Measurements from ENCODE around the gene SLC30A5. TPM values are rescaled to one million over a fixed set of nuclear protein-coding genes. Genes with fewer than 3 reads are reported as not detected.

The SLC30A5 gene
- total and polyA plus RNA-seq, 2 donors (not counting 3 experiments of a cell fraction or from before 2014, with no cell fraction given): 33.0 to 37.0 TPM

- TF ChIP-seq MAX (IDR thresholded peaks at IDR 0.05; ENCODE audit: insufficient read depth, insufficient read length): no peak
- TF ChIP-seq FOS (IDR thresholded peaks at IDR 0.05; ENCODE audit: borderline replicate concordance, insufficient read depth, low read length): no peak
- TF ChIP-seq MYC (IDR thresholded peaks at IDR 0.05; ENCODE audit: low read depth, low read length): no peak
- no peak for TF ChIP-seq JUN (IDR thresholded peaks at IDR 0.05; ENCODE audit: borderline replicate concordance, insufficient read depth, insufficient read length, low read depth)
- no peak for TF ChIP-seq POLR2AphosphoS5 (IDR thresholded peaks at IDR 0.05; ENCODE audit: insufficient read depth, low read depth, low read length)
- TF ChIP-seq CTCF (IDR thresholded peaks at IDR 0.05; ENCODE audit: extremely low read depth in 1 of 2, insufficient read depth in 1 of 2, low read depth in 1 of 2, low read length in 2 of 2): no peak
- TF ChIP-seq POLR2A (IDR thresholded peaks at IDR 0.05; ENCODE audit: low read depth, low read length): no peak
- no peak for TF ChIP-seq EZH2 (IDR thresholded peaks at IDR 0.05; ENCODE audit: borderline replicate concordance, low read depth, low read length, severe bottlenecking)
- no peak for TF ChIP-seq GATA2 (IDR thresholded peaks at IDR 0.05; ENCODE audit: insufficient read depth, insufficient read length, low read depth, low read length)
- Histone ChIP-seq H3K4me1 (ENCODE audit: control insufficient read depth, extremely low read depth, insufficient read depth, low read length) (no peaks in the 10 kb centered on the region), H3K36me3 (ENCODE audit: control insufficient read depth in 2 of 2, extremely low read depth in 1 of 2, insufficient read depth in 2 of 2, low read length in 2 of 2) (no peaks in the 10 kb centered on the region), H3K4me3 (replicated peaks in 1 of 3; ENCODE audit: insufficient read depth in 1 of 3, low read depth in 1 of 3, low read length in 3 of 3) (no peak overlapping the region), H3K27ac (ENCODE audit: insufficient read depth, low read depth, low read length) (no peak overlapping the region), H3K9me3 (replicated peaks; ENCODE audit: control insufficient read depth, insufficient read depth, low read length) (no peaks in the 10 kb centered on the region), H4K20me1 (replicated peaks; ENCODE audit: control insufficient read depth, extremely low read depth, insufficient read depth, low read length) (no peaks in the 10 kb centered on the region), H3K27me3 (ENCODE audit: control insufficient read depth in 2 of 2, insufficient read depth in 2 of 2, low read length in 2 of 2) (peaks cover 7 to 12% of the 10 kb centered on the region in 2 experiments), H3K4me2 (ENCODE audit: insufficient read depth, low read length) (no peak overlapping the region), H3K9me1 (replicated peaks; ENCODE audit: control insufficient read depth, extremely low read depth, insufficient read depth, low read length) (no peaks in the 10 kb centered on the region), H3K9ac (replicated peaks; ENCODE audit: extremely low read depth, insufficient read depth, low read length) (no peak overlapping the region), H2AFZ (ENCODE audit: low read depth, low read length) (no peak overlapping the region), H3K79me2 (ENCODE audit: control insufficient read depth, insufficient read depth, low read length) (no peaks in the 10 kb centered on the region)
- ChIA-PET CTCF (interaction anchor here (0.9 to 1.6 kb wide), 2 partner anchors 8 to 61 kb away, joined by 3 to 11 read pairs; partner anchors contain the start of gene SLC30A5), POLR2A (no interaction called here)
- intact Hi-C loops (cut with micrococcal nuclease): no loop called here
- dilution Hi-C loops (cut with MboI; ENCODE audit: extremely low pct_ligation_motif_present, low sequenced_read_pairs): no loop called here
- no peak for FAIRE-seq
- no peak for DNase-seq (ENCODE audit: low read depth, low spot score)
- no TSS peak for BruUV-seq (replicated peaks)
Measured at GRCh38 chr5:69084903-69085302, 8.9 kb upstream of the SLC30A5 start.

All from endothelial cell of umbilical vein (primary cell).